A549 (cell line): ENCODE measurements around the gene LOXL3. TPM values are rescaled to one million over a fixed set of nuclear protein-coding genes. Genes with fewer than 3 reads are reported as not detected.

ENCODE experiments used
- ATAC-seq, 2 experiments: fragments of 200-7000 bp in 1 of 2; fragments of >200 bp in 1 of 2; cut with Nextera tagmentation in 1 of 2; cut with Tn5 transposase in 1 of 2; 3 replicates each; pipeline versions ENCODE4 v1.8.0 to v1.9.1; 2018 to 2020; ENCODE audit warnings: mild to moderate bottlenecking in 1 of 2, moderate library complexity in 1 of 2
- CTCF ChIA-PET: fragments of 300-600 bp; sonication (Branson Sonifier 250); formaldehyde crosslinking; extraction: SDS; loops from one replicate; lab custom pipeline; 2021; ENCODE audit warnings: antibody characterized with exemption, inconsistent platforms; lab: Yijun Ruan, JAX
- POLR2A ChIA-PET: fragments of 350-600 bp; formaldehyde crosslinking; extraction: SDS; loops from one replicate; lab custom pipeline; 2021; ENCODE audit warnings: antibody characterized with exemption, inconsistent platforms; lab: Yijun Ruan, JAX
- DNase-seq, 2 experiments: peaks; one replicate each; pipeline versions ENCODE4 v3.0.0 to v3.0.0-alpha.2; 2011 to 2016; ENCODE audit warnings: low read depth in 1 of 2, low spot score in 1 of 2
- FAIRE-seq: peaks from 2 replicates; lab custom pipeline; 2011; peaks lifted over from hg19 to GRCh38; lab: Jason Lieb, UNC
- H3K27ac ChIP-seq, 2 experiments: fragments of >200 bp; sonication (Bioruptor Twin); formaldehyde crosslinking; 3 replicates each; pipeline ENCODE4 v1.5.1; 2016 to 2017
- H3K4me1 ChIP-seq: fragments of >200 bp; sonication (Bioruptor Twin); formaldehyde crosslinking; 3 replicates; pipeline ENCODE4 v1.6.1; 2016
- H3K4me2 ChIP-seq: fragments of >200 bp; sonication (Bioruptor Twin); formaldehyde crosslinking; 3 replicates; pipeline ENCODE4 v1.6.1; 2016
- H3K4me3 ChIP-seq: fragments of >200 bp; sonication (Bioruptor Twin); formaldehyde crosslinking; 3 replicates; pipeline ENCODE4 v1.5.1; 2016
- H3K9me3 ChIP-seq: fragments of >200 bp; sonication (Bioruptor Twin); formaldehyde crosslinking; 3 replicates; pipeline ENCODE4 v1.6.1; 2016
- CTCF ChIP-seq: fragments of >200 bp; sonication (Bioruptor Twin); formaldehyde crosslinking; IDR thresholded peaks from 3 replicates; pipeline ENCODE4 v1.5.1; 2016
- E2F6 ChIP-seq: IDR thresholded peaks from 2 replicates; pipeline ENCODE4 v1.6.1; 2012; ENCODE audit warnings: low read depth, borderline replicate concordance
- EHF ChIP-seq: fragments of 250-450 bp; sonication (Bioruptor Pico); IDR thresholded peaks from 2 replicates; pipeline ENCODE4 v1.5.0; 2020; ENCODE audit warnings: mild to moderate bottlenecking
- EHMT2 ChIP-seq: fragments of 200-600 bp; sonication (generic); IDR thresholded peaks from 2 replicates; pipeline ENCODE4 v1.6.1; 2016; ENCODE audit warnings: antibody characterized with exemption, low read depth, mild to moderate bottlenecking, moderate library complexity
- ESRRA ChIP-seq: fragments of 150-350 bp; IDR thresholded peaks from 2 replicates; pipeline ENCODE4 v1.6.1; 2014; ENCODE audit warnings: mild to moderate bottlenecking, low read length, borderline replicate concordance
- FOSB ChIP-seq: fragments of 250-450 bp; sonication (Bioruptor Pico); IDR thresholded peaks from 2 replicates; pipeline ENCODE4 v1.5.0; 2020; ENCODE audit warnings: mild to moderate bottlenecking, moderate library complexity
- GATA3 ChIP-seq: IDR thresholded peaks from 2 replicates; pipeline ENCODE4 v1.6.1; 2012; ENCODE audit warnings: borderline replicate concordance
- HDAC2 ChIP-seq: fragments of 200-600 bp; sonication (generic); IDR thresholded peaks from 2 replicates; pipeline ENCODE4 v1.6.1; 2016
- JUNB ChIP-seq: fragments of >200 bp; sonication (Bioruptor Twin); formaldehyde crosslinking; IDR thresholded peaks from 2 replicates; pipeline ENCODE4 v1.6.1; 2016
- KDM1A ChIP-seq: fragments of 200-600 bp; sonication (generic); IDR thresholded peaks from 2 replicates; pipeline ENCODE4 v1.6.1; 2016; ENCODE audit warnings: low read depth, mild to moderate bottlenecking
- KDM5A ChIP-seq: fragments of 200-600 bp; sonication (generic); IDR thresholded peaks from 2 replicates; pipeline ENCODE4 v1.6.1; 2016; ENCODE audit warnings: antibody characterized with exemption, mild to moderate bottlenecking
- MAZ ChIP-seq: fragments of 150-350 bp; IDR thresholded peaks from 2 replicates; pipeline ENCODE4 v1.6.1; 2014; ENCODE audit warnings: antibody characterized with exemption, low read depth, low read length, borderline replicate concordance
- NFE2L2 ChIP-seq: fragments of 150-350 bp; conservative IDR thresholded peaks from 2 replicates; pipeline ENCODE4 v1.6.1; 2014; ENCODE audit warnings: low read length
- NR3C1 ChIP-seq: fragments of >200 bp; sonication (Bioruptor Twin); formaldehyde crosslinking; IDR thresholded peaks from 3 replicates; pipeline ENCODE4 v1.6.1; 2017
- RAD21 ChIP-seq, 2 experiments: fragments of >200 bp in 1 of 2; sonication (Bioruptor Twin) in 1 of 2; formaldehyde crosslinking in 1 of 2; IDR thresholded peaks in 1 of 2; conservative IDR thresholded peaks in 1 of 2; 2 replicates in 1 of 2; 3 replicates in 1 of 2; pipeline ENCODE4 v1.6.1; 2012 to 2018; ENCODE audit warnings: inconsistent platforms in 1 of 2
- RARB ChIP-seq: fragments of 250-450 bp; sonication (Bioruptor Pico); IDR thresholded peaks from 2 replicates; pipeline ENCODE4 v1.8.0; 2021; ENCODE audit warnings: mild to moderate bottlenecking, moderate library complexity
- RCOR1 ChIP-seq: fragments of 150-350 bp; IDR thresholded peaks from 2 replicates; pipeline ENCODE4 v1.6.1; 2014; ENCODE audit warnings: antibody characterized with exemption, low read length, low read depth
- RFX5 ChIP-seq: fragments of 450-650 bp; IDR thresholded peaks from 2 replicates; pipeline ENCODE4 v1.7.1; 2014; ENCODE audit warnings: antibody characterized with exemption, mild to moderate bottlenecking, moderate library complexity
- SMC3 ChIP-seq: fragments of >200 bp; sonication (Bioruptor Twin); formaldehyde crosslinking; IDR thresholded peaks from 3 replicates; pipeline ENCODE4 v1.6.1; 2018; ENCODE audit warnings: inconsistent platforms
- SREBF2 ChIP-seq: fragments of 450-650 bp; IDR thresholded peaks from 2 replicates; pipeline ENCODE4 v1.6.1; 2014; ENCODE audit warnings: mild to moderate bottlenecking, moderate library complexity
- ZFP36 ChIP-seq: fragments of 450-650 bp; IDR thresholded peaks from 2 replicates; pipeline ENCODE4 v1.6.1; 2014; ENCODE audit warnings: borderline replicate concordance; ENCODE audit not compliant: partially characterized antibody
- ZSCAN20 ChIP-seq: fragments of 250-450 bp; sonication (Bioruptor Pico); IDR thresholded peaks from 2 replicates; pipeline ENCODE4 v1.8.0; 2022; ENCODE audit warnings: mild to moderate bottlenecking, moderate library complexity
- WGBS: methylation state at CpG from one replicate; pipeline ENCODE4 v1.1.6; 2017; ENCODE audit errors: missing lambda C conversion rate; 5-methylcytosine and 5-hydroxymethylcytosine counted together
- polyA plus RNA-seq, 4 experiments: library from polyadenylated mRNA; depleted of rRNA in 3 of 4; stranded (reverse); fragments of >200 nt; fragmentation: RNase III in 1 of 4; extraction: RNeasy Plus Mini Kit Qiagen cat#74134 plus additional on column Dnase treatment in 1 of 4; gene quantifications; 2 replicates in 3 of 4; 3 replicates in 1 of 4; pipeline ENCODE4 v1.2.3, GENCODE V29; 2011 to 2017

The LOXL3 gene
- polyA plus RNA-seq, 2 of the 4 experiments (the other 2 are of a cell fraction): 0.27 to 0.30 TPM

- Histone ChIP-seq H3K4me1 (peaks cover 12% of the 10 kb centered on the region), H3K4me2 (no peak overlapping the region), H3K27ac (no peak overlapping the region), H3K4me3 (no peak overlapping the region), H3K9me3 (no peaks in the 10 kb centered on the region)
- CTCF ChIA-PET: interaction anchor here (1.0 to 5.9 kb wide), 4 partner anchors 13 to 63 kb away, joined by 3 to 45 read pairs (median 16); partner anchors contain the start of genes AUP1, CCDC142, HTRA2 and TTC31
- WGBS: 71% methylated on average over 3 of the region's 3 CpGs
- no peak for TF ChIP-seq GATA3
- no peak for TF ChIP-seq NR3C1
- no peak for TF ChIP-seq ZSCAN20 (CRISPR knock-in tag)
- TF ChIP-seq RCOR1: no peak
- no peak for TF ChIP-seq EHMT2
- no peak for TF ChIP-seq E2F6
- no peak for TF ChIP-seq ESRRA
- TF ChIP-seq RAD21 (conservative IDR thresholded peaks at IDR 0.05 in 1 of 2, IDR thresholded peaks at IDR 0.05 in 1 of 2): no peak
- no peak for TF ChIP-seq RFX5
- TF ChIP-seq FOSB (CRISPR knock-in tag): no peak
- no peak for TF ChIP-seq KDM5A
- no peak for TF ChIP-seq SREBF2
- TF ChIP-seq KDM1A: no peak
- TF ChIP-seq ZFP36: no peak
- TF ChIP-seq EHF: no peak
- no peak for TF ChIP-seq RARB
- no peak for TF ChIP-seq SMC3
- FAIRE-seq (no peak), DNase-seq (no peak), ATAC-seq (no peak)
- POLR2A ChIA-PET: no interaction called here
Measured at GRCh38 chr2:74546004-74546403, 7.7 kb downstream of the LOXL3 start.

- WGBS: 50% methylated on average over 3 of the region's 3 CpGs
- POLR2A ChIA-PET: no interaction called here
Measured at GRCh38 chr2:74544634-74545033, 9.1 kb downstream of the LOXL3 start.

More at GRCh38 chr2:74544634-74545033, 9.1 kb downstream of the LOXL3 start:
- no peaks in the 10 kb centered on the region for H3K9me3 ChIP-seq
- ATAC-seq: peak in 1 of 2 experiments; percentile 35; a peak in 2 of 6 replicates
- H3K4me3 ChIP-seq: no peak overlapping the region
- H3K4me2 ChIP-seq: no peak overlapping the region
- no peak overlapping the region for H3K27ac ChIP-seq
- FAIRE-seq: no peak
- DNase-seq: peak in 1 of 2 experiments; percentile 44
- CTCF ChIA-PET: interaction anchor here (0.6 to 5.9 kb wide), 13 partner anchors 9 to 89 kb away, joined by 3 to 45 read pairs (median 4); partner anchors contain the start of genes CCDC142, HTRA2, INO80B and LOXL3
- TF ChIP-seq SREBF2 (no peak), HDAC2 (no peak), CTCF (peak; percentile 36), EHF (no peak), RARB (no peak), GATA3 (no peak), RFX5 (no peak), SMC3 (0 out of 3 replicates have a peak, but pooled peaks have one; percentile 18), E2F6 (no peak), RAD21 (conservative IDR thresholded peaks at IDR 0.05 in 1 of 2, IDR thresholded peaks at IDR 0.05 in 1 of 2) (peak in 1 of 2 experiments; percentile 24; a peak in 1 of 5 replicates), MAZ (no peak), NFE2L2 (no peak), JUNB (no peak)
- peaks cover 9% of the 10 kb centered on the region for H3K4me1 ChIP-seq
